Naive thymus-derived CD4-positive, alpha-beta T cell (primary cell): ENCODE data around the gene RTN4IP1. TPM values are rescaled to one million over a fixed set of nuclear protein-coding genes. Genes with fewer than 3 reads are reported as not detected.
A peak's percentile ranks its signal among the peaks of the same experiment; 100 is the strongest.

Experiments
- ATAC-seq: fragments of 150-1000 bp; cut with Tn5 transposase; 2 replicates; pipeline ENCODE4 v1.10.0; 2021; ENCODE audit warnings: mild to moderate bottlenecking, moderate library complexity
- CTCF ChIA-PET: fragments of 350-600 bp; sonication (Branson Sonifier 250); formaldehyde crosslinking; loops from one replicate; lab custom pipeline; 2021; ENCODE audit warnings: antibody characterized with exemption; lab: Charles Lee
- POLR2A ChIA-PET: fragments of 350-600 bp; sonication (Branson Sonifier 250); formaldehyde crosslinking; loops from one replicate; lab custom pipeline; 2021; ENCODE audit warnings: antibody characterized with exemption, inconsistent platforms; lab: Charles Lee
- DNase-seq, 9 donors: peaks; one replicate each; pipeline versions ENCODE4 v3.0.0 to v3.0.0-alpha.2; 2020 to 2022; ENCODE audit warnings: mixed read lengths in 1 of 9
- H3K27ac ChIP-seq: one replicate; pipeline ENCODE4 v1.7.0; 2013; ENCODE audit warnings: mild to moderate bottlenecking, low read depth, low read length, moderate library complexity
- H3K27me3 ChIP-seq, 2 donors: one replicate each; pipeline ENCODE4 v1.7.0; 2013; ENCODE audit warnings: low read length in 2 of 2, mild to moderate bottlenecking in 2 of 2, moderate library complexity in 2 of 2; ENCODE audit not compliant: control insufficient read depth in 2 of 2, insufficient read depth in 2 of 2
- H3K36me3 ChIP-seq, 3 experiments: 1 replicate in 2 of 3; 2 replicates in 1 of 3; pipeline ENCODE4 v1.7.0; 2013; ENCODE audit warnings: low read length in 3 of 3, mild to moderate bottlenecking in 3 of 3, moderate library complexity in 1 of 3; ENCODE audit not compliant: insufficient read depth in 3 of 3, control insufficient read depth in 2 of 3
- H3K4me1 ChIP-seq, 2 donors: one replicate each; pipeline ENCODE4 v1.7.0; 2013; ENCODE audit warnings: low read length in 2 of 2, mild to moderate bottlenecking in 2 of 2, moderate library complexity in 1 of 2; ENCODE audit not compliant: control insufficient read depth in 2 of 2, insufficient read depth in 2 of 2
- H3K4me3 ChIP-seq: 2 replicates; pipeline ENCODE4 v1.7.0; 2013; ENCODE audit warnings: mild to moderate bottlenecking, low read length
- H3K9me3 ChIP-seq, 3 experiments: 1 replicate in 2 of 3; 2 replicates in 1 of 3; pipeline ENCODE4 v1.7.0; 2013; ENCODE audit warnings: low read length in 3 of 3; ENCODE audit not compliant: control insufficient read depth in 2 of 3
- H3K27ac Mint-ChIP-seq, 9 donors: one replicate each; pipeline ENCODE4 v1.8.0; 2020 to 2022; ENCODE audit warnings: mixed read lengths in 9 of 9, mild to moderate bottlenecking in 8 of 9, moderate library complexity in 5 of 9, inconsistent platforms in 2 of 9
- H3K27me3 Mint-ChIP-seq, 5 donors: one replicate each; pipeline ENCODE4 v1.8.0; 2021 to 2022; ENCODE audit warnings: mixed read lengths in 5 of 5, mild to moderate bottlenecking in 1 of 5
- H3K36me3 Mint-ChIP-seq, 5 donors: one replicate each; pipeline ENCODE4 v1.8.0; 2020 to 2022; ENCODE audit warnings: mixed read lengths in 5 of 5, mild to moderate bottlenecking in 3 of 5, inconsistent platforms in 1 of 5
- H3K4me1 Mint-ChIP-seq, 7 donors: one replicate each; pipeline ENCODE4 v1.8.0; 2020 to 2022; ENCODE audit warnings: mixed read lengths in 7 of 7, mild to moderate bottlenecking in 3 of 7, inconsistent platforms in 1 of 7
- H3K4me3 Mint-ChIP-seq, 10 donors: one replicate each; pipeline ENCODE4 v1.8.0; 2020 to 2022; ENCODE audit warnings: mild to moderate bottlenecking in 10 of 10, mixed read lengths in 10 of 10, moderate library complexity in 6 of 10, inconsistent platforms in 2 of 10
- H3K9me3 Mint-ChIP-seq, 11 donors: one replicate each; pipeline ENCODE4 v1.8.0; 2020 to 2022; ENCODE audit warnings: mixed read lengths in 11 of 11, mild to moderate bottlenecking in 4 of 11, inconsistent platforms in 1 of 11, moderate library complexity in 1 of 11
- intact Hi-C, 2 donors: fragments of 100-400 bp; cut with micrococcal nuclease; formaldehyde crosslinking; loops; one replicate each; pipeline ENCODE4 v1.15.1; 2023
- polyA plus RNA-seq, 2 donors: library from polyadenylated mRNA; unstranded; fragments of 300-500 nt; fragmentation: Illumina TruSeq; gene quantifications; one replicate each; pipeline ENCODE4 v1.2.3, GENCODE V29; 2021
- total RNA-seq, 6 experiments: library from RNA in 5 of 6; stranded (reverse) in 5 of 6; gene quantifications; 1 replicate in 5 of 6; 2 replicates in 1 of 6; pipeline ENCODE4 v1.2.3 and lab custom pipeline; 2021 to 2026

Gene RTN4IP1
- total and polyA plus RNA-seq, 7 experiments from 2014 or later, result 5.1 to 9.4 (median 5.8) TPM

DNA sequence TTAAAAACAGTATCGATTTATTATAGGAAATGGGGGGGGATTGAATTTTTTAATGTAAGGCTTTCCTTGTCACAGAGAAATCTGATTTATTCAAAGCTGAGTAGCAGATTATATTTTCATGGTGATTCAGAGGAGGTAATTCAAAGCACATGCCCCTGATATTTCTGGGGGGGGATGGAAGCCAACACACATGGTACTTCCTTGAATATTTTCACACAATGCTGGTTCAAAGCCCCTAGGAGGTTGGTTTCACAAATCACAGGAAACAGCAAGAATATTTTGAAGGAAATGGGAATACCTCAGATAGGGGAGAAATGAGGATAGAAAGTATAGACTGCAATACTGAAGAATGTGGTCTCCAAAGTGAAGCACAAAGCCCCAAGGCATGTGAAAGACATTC lies 98.8 kb downstream of the RTN4IP1 start:
- H3K36me3 ChIP-seq, result peaks cover 20 to 34% (median 22%) of the 10 kb centered on the region in 3 experiments
- Mint-ChIP-seq H3K4me1 (peaks cover 24 to 87% (median 72%) of the 10 kb centered on the region in 7 donors), H3K27me3 (no peaks in the 10 kb centered on the region), H3K27ac (peak overlapping the region in 1 of 9 donors; percentile 84), H3K36me3 (peaks cover 14 to 75% (median 57%) of the 10 kb centered on the region in 5 donors), H3K9me3 (no peaks in the 10 kb centered on the region), H3K4me3 (no peak overlapping the region)
- intact Hi-C loops, result no loop called here
- H3K27ac ChIP-seq, result no peak overlapping the region
- DNase-seq (no peak), ATAC-seq (no peak)
- no peak overlapping the region for H3K4me3 ChIP-seq
- ChIA-PET POLR2A (interaction anchor here (0.9 to 3.8 kb wide), 5 partner anchors 8 to 19 kb away, joined by 3 to 14 read pairs (median 4); no protein-coding TSS in a partner anchor), CTCF (interaction anchor here (2.8 kb wide), 1 partner anchor 18 kb away, joined by 14 read pairs; no protein-coding TSS in a partner anchor)
- H3K9me3 ChIP-seq, result no peaks in the 10 kb centered on the region
- peaks cover 8 to 19% of the 10 kb centered on the region in 2 donors for H3K4me1 ChIP-seq
- no peaks in the 10 kb centered on the region for H3K27me3 ChIP-seq

DNA sequence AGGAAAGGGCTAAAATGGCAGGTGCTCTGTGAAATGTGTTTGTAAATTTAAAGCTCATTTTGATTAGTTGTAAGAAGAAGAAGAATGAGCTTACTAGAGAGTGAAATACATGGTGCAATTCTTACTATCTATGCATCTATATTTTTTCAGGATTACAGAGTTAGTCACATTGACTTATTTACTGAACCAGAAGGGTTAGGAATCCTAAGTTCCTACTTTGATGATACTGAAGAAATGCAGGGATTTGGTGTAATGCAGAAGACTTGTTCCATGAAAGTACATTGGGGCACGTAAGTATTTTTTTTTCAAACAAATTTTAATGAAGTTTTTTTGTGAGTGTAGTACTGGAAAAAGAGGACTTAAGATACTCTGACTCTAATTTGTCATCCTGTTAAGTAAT lies 99.3 kb downstream of the RTN4IP1 start:
- Histone ChIP-seq H3K27me3 (no peaks in the 10 kb centered on the region), H3K4me1 (peaks cover 10 to 19% of the 10 kb centered on the region in 2 donors), H3K4me3 (no peak overlapping the region), H3K9me3 (no peaks in the 10 kb centered on the region), H3K36me3 (peaks cover 19 to 34% (median 20%) of the 10 kb centered on the region in 3 experiments), H3K27ac (no peak overlapping the region)
- ATAC-seq (no peak), DNase-seq (no peak)
- Mint-ChIP-seq H3K4me3 (no peak overlapping the region), H3K27me3 (no peaks in the 10 kb centered on the region), H3K36me3 (peaks cover 14 to 75% (median 59%) of the 10 kb centered on the region in 5 donors), H3K9me3 (no peaks in the 10 kb centered on the region), H3K27ac (peak overlapping the region in 1 of 9 donors; percentile 13), H3K4me1 (peaks cover 28 to 87% (median 74%) of the 10 kb centered on the region in 7 donors)
- ChIA-PET CTCF (interaction anchor here (2.8 kb wide), 1 partner anchor 18 kb away, joined by 14 read pairs; no protein-coding TSS in a partner anchor), POLR2A (interaction anchor here (0.9 to 3.8 kb wide), 6 partner anchors 9 to 18 kb away, joined by 3 to 14 read pairs (median 4); no protein-coding TSS in a partner anchor)
- intact Hi-C loops, result no loop called here

DNA sequence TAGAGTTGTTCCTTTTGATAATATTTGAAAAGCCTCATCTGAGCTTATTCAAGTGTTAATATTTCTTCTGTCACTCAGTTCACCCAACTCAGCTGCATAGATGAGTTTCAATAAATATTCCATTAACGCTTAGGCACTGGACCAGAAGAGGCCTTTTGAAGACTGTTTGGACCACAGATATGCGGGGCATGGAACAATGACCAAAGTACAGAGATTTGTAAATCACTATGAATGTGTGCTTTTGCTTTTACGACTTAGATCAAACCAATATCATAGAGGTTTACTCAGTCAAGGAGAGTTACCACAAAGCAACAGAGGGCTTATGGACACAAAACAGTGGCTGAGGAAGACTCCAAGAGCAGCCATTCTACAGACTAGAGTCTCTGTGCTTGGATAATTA lies 99.9 kb downstream of the RTN4IP1 start:
- H3K27me3 Mint-ChIP-seq, result no peaks in the 10 kb centered on the region

DNA sequence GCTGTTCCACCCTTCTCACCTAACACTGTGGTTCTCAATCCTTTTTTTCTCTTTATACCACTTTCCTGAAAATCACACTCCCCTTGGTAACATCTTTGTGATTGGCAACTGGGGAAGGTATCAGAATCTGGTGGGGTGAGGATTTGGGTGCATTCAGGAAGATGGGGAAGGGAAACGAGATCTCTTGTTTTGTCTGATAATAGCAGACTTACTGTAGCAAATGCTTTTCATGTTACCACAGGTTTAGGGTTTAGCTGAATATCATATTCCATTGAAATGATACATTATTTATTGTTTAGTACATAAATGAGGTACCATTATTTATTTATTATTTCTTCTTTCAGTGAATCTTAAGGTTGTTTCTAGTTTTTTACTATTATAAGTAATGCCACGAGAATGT lies 100.8 kb downstream of the RTN4IP1 start:
- Mint-ChIP-seq H3K27me3 (no peaks in the 10 kb centered on the region), H3K4me3 (peak overlapping the region in 1 of 10 donors; percentile 31), H3K27ac (peak overlapping the region in 4 of 9 donors; percentile 0 to 54 (median 24)), H3K9me3 (no peaks in the 10 kb centered on the region), H3K36me3 (peaks cover 12 to 63% (median 48%) of the 10 kb centered on the region in 5 donors), H3K4me1 (peaks cover 34 to 86% (median 71%) of the 10 kb centered on the region in 7 donors)
- H3K27ac ChIP-seq, result no peak overlapping the region
- ChIA-PET POLR2A (interaction anchor here (1.7 to 3.8 kb wide), 2 partner anchors 12 to 15 kb away, joined by 5 to 10 read pairs; no protein-coding TSS in a partner anchor), CTCF (interaction anchor here (2.8 kb wide), 1 partner anchor 16 kb away, joined by 14 read pairs; no protein-coding TSS in a partner anchor)
- peaks cover 10 to 11% of the 10 kb centered on the region in 2 donors for H3K4me1 ChIP-seq
- no peaks in the 10 kb centered on the region for H3K9me3 ChIP-seq
- no peak overlapping the region for H3K4me3 ChIP-seq
- intact Hi-C loops, result loop anchor here (1.0 to 10.0 kb wide), 4 partner anchors 8 to 1674 kb away; partner anchors contain the start of genes BEND3 (in 1 of the 2) and HACE1 (in 1 of the 2)
- ATAC-seq (no peak), DNase-seq (no peak)
- peaks cover 19 to 32% (median 20%) of the 10 kb centered on the region in 3 experiments for H3K36me3 ChIP-seq
- H3K27me3 ChIP-seq, result no peaks in the 10 kb centered on the region

More for the DNA sequence above, 99.9 kb downstream of the RTN4IP1 start:
- no peaks in the 10 kb centered on the region for H3K9me3 Mint-ChIP-seq
- H3K4me1 Mint-ChIP-seq, result peaks cover 32 to 86% (median 71%) of the 10 kb centered on the region in 7 donors
- ChIA-PET POLR2A (interaction anchor here (0.9 to 3.8 kb wide), 6 partner anchors 8 to 18 kb away, joined by 3 to 14 read pairs (median 4); no protein-coding TSS in a partner anchor), CTCF (interaction anchor here (2.8 kb wide), 1 partner anchor 17 kb away, joined by 14 read pairs; no protein-coding TSS in a partner anchor)
- peaks cover 10 to 17% of the 10 kb centered on the region in 2 donors for H3K4me1 ChIP-seq
- H3K4me3 Mint-ChIP-seq, result no peak overlapping the region
- H3K36me3 Mint-ChIP-seq, result peaks cover 14 to 69% (median 55%) of the 10 kb centered on the region in 5 donors
- DNase-seq, result no peak
- intact Hi-C loops, result loop anchor here in 1 of 2 donors (10.0 kb wide), 3 partner anchors 335 to 1675 kb away; partner anchors contain the start of genes BEND3 and HACE1
- no peak for ATAC-seq
- no peaks in the 10 kb centered on the region for H3K9me3 ChIP-seq
- H3K27ac ChIP-seq, result no peak overlapping the region
- H3K27me3 ChIP-seq, result no peaks in the 10 kb centered on the region
- peak overlapping the region in 1 of 9 donors; percentile 38 for H3K27ac Mint-ChIP-seq
- no peak overlapping the region for H3K4me3 ChIP-seq
- H3K36me3 ChIP-seq, result peaks cover 19 to 34% (median 20%) of the 10 kb centered on the region in 3 experiments

DNA sequence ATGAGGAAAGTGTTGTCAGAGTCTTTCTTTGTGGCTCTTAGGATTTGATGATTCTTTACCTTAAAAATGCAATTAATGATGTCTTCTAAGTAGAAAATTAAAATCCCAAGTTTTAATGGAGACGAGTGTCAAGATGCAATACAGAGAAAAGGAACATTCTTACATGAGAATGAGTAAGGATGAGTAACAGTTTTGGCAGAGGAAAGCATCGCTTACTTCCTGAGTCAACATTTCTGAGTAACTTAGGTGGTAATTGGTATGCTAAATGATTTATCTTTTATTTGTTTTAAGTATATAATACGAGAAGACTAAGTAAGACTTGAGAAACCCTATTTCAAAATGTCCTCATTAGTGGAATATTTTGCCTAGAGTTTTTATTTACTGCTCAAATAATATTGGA lies 101.3 kb downstream of the RTN4IP1 start:
- Histone ChIP-seq H3K27ac (no peak overlapping the region), H3K4me1 (peaks cover 10 to 11% of the 10 kb centered on the region in 2 donors), H3K4me3 (no peak overlapping the region), H3K36me3 (peaks cover 18 to 26% (median 19%) of the 10 kb centered on the region in 3 experiments), H3K27me3 (no peaks in the 10 kb centered on the region), H3K9me3 (no peaks in the 10 kb centered on the region)
- DNase-seq, result no peak
- no peak for ATAC-seq
- POLR2A ChIA-PET, result interaction anchor here (3.8 to 9.3 kb wide), 2 partner anchors 14 to 16 kb away, joined by 10 to 173 read pairs; no protein-coding TSS in a partner anchor
- CTCF ChIA-PET, result interaction anchor here (0.5 to 8.0 kb wide), 3 partner anchors 15 to 29 kb away, joined by 3 to 74 read pairs (median 14); no protein-coding TSS in a partner anchor
- no peaks in the 10 kb centered on the region for H3K27me3 Mint-ChIP-seq
- H3K9me3 Mint-ChIP-seq, result no peaks in the 10 kb centered on the region
- H3K27ac Mint-ChIP-seq, result peak overlapping the region in 4 of 9 donors; percentile 15 to 60 (median 49)
- H3K4me1 Mint-ChIP-seq, result peaks cover 28 to 86% (median 71%) of the 10 kb centered on the region in 7 donors
- H3K36me3 Mint-ChIP-seq, result peaks cover 9 to 57% (median 43%) of the 10 kb centered on the region in 5 donors
- intact Hi-C loops, result loop anchor here (1.0 to 10.0 kb wide), 4 partner anchors 8 to 1673 kb away; partner anchors contain the start of genes BEND3 (in 1 of the 2) and HACE1 (in 1 of the 2)
- no peak overlapping the region for H3K4me3 Mint-ChIP-seq

DNA sequence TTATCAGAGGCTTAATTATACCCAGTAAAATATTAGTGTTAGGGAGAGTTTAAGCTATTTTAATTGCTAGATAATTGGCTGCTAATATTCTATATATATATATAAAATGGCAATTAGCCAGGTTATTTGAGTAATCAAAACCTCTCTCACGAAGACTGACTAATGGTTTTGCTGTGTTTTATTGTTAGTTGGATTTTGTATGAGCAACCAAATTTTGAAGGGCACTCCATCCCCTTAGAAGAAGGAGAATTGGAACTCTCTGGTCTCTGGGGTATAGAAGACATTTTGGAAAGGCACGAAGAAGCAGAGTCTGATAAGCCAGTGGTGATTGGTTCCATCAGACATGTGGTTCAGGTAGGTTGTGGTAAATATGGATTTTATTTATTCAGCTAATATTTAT lies 102.2 kb downstream of the RTN4IP1 start:
- Mint-ChIP-seq H3K36me3 (peaks cover 9 to 50% (median 37%) of the 10 kb centered on the region in 5 donors), H3K27ac (peak overlapping the region in 2 of 9 donors; percentile 54 to 72), H3K4me1 (peaks cover 24 to 85% (median 71%) of the 10 kb centered on the region in 7 donors)

More for the DNA sequence above, 102.2 kb downstream of the RTN4IP1 start:
- intact Hi-C loops, result loop anchor here in 1 of 2 donors (10.0 kb wide), 3 partner anchors 332 to 1672 kb away; partner anchors contain the start of genes BEND3 and HACE1
- Mint-ChIP-seq H3K9me3 (no peaks in the 10 kb centered on the region), H3K27me3 (no peaks in the 10 kb centered on the region), H3K4me3 (peak overlapping the region in 2 of 10 donors; percentile 15 to 30)
- H3K9me3 ChIP-seq, result no peaks in the 10 kb centered on the region
- POLR2A ChIA-PET, result interaction anchor here (1.0 to 9.3 kb wide), 2 partner anchors 10 to 15 kb away, joined by 3 to 173 read pairs; no protein-coding TSS in a partner anchor
- no peak overlapping the region for H3K27ac ChIP-seq
- DNase-seq (no peak), ATAC-seq (no peak)
- peaks cover 14 to 23% (median 19%) of the 10 kb centered on the region in 3 experiments for H3K36me3 ChIP-seq
- H3K4me1 ChIP-seq, result peaks cover 10 to 11% of the 10 kb centered on the region in 2 donors
- CTCF ChIA-PET, result interaction anchor here (0.5 to 8.0 kb wide), 2 partner anchors 14 to 30 kb away, joined by 3 to 74 read pairs; no protein-coding TSS in a partner anchor
- no peak overlapping the region for H3K4me3 ChIP-seq
- no peaks in the 10 kb centered on the region for H3K27me3 ChIP-seq
